Sigmoid colon (tissue), 4 donors: ENCODE data around the gene SDK1.

ENCODE experiments used
- POLR2A ChIP-seq, 2 donors: fragments of 450-650 bp; IDR thresholded peaks; one replicate each; pipeline ENCODE4 v1.6.1; 2016; ENCODE audit warnings: antibody characterized with exemption in 2 of 2, mild to moderate bottlenecking in 2 of 2, moderate library complexity in 2 of 2
- POLR2AphosphoS5 ChIP-seq, 4 donors: sonication (generic); formaldehyde crosslinking; IDR thresholded peaks; one replicate each; pipeline ENCODE4 v1.6.1; 2017; ENCODE audit warnings: antibody characterized with exemption in 4 of 4
- TF ChIP-seq, protein P1 (sequence below), 4 experiments: fragments of 450-650 bp in 3 of 4; fragments of 200-600 bp in 1 of 4; IDR thresholded peaks; one replicate each; pipeline ENCODE4 v1.5.1; 2016 to 2019; ENCODE audit warnings: antibody characterized with exemption in 4 of 4, mild to moderate bottlenecking in 3 of 4, moderate library complexity in 2 of 4

DNA sequence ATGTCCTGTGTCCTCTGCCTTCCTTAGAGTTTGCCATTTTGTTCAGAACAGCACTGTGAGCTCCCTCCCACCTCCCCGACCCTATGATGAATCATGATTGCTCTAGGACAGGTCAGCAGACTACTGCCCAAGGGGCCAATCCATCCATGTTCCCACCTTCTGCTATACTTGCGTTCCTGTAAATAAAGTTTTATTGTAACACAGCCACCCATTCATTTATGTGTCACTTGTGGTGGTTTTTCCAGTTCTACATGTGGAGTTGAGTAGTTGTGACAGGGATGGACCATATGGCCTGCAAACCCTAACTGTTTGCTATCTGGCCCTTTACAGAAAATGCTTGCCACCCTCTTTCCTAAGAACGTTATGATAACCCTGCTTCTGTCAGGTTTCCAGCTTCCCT, 387.8 kb downstream of the SDK1 start:
- TF ChIP-seq POLR2AphosphoS5 (IDR thresholded peaks at IDR 0.05) (no peak), POLR2A (IDR thresholded peaks at IDR 0.05) (no peak)
- TF ChIP-seq, protein P1, sequence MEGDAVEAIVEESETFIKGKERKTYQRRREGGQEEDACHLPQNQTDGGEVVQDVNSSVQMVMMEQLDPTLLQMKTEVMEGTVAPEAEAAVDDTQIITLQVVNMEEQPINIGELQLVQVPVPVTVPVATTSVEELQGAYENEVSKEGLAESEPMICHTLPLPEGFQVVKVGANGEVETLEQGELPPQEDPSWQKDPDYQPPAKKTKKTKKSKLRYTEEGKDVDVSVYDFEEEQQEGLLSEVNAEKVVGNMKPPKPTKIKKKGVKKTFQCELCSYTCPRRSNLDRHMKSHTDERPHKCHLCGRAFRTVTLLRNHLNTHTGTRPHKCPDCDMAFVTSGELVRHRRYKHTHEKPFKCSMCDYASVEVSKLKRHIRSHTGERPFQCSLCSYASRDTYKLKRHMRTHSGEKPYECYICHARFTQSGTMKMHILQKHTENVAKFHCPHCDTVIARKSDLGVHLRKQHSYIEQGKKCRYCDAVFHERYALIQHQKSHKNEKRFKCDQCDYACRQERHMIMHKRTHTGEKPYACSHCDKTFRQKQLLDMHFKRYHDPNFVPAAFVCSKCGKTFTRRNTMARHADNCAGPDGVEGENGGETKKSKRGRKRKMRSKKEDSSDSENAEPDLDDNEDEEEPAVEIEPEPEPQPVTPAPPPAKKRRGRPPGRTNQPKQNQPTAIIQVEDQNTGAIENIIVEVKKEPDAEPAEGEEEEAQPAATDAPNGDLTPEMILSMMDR (IDR thresholded peaks at IDR 0.05): no peak
